Large intestine (tissue), 3 donors: ENCODE measurements around the gene SCAMP3. TPM values are rescaled to one million over a fixed set of nuclear protein-coding genes. Genes with fewer than 3 reads are reported as not detected.
A peak's percentile ranks its signal among the peaks of the same experiment; 100 is the strongest.
"Not testable (repeated sequence)": the region's sequence is repeated elsewhere in the genome, so short reads cannot be mapped to it uniquely, and the experiment has no call there.

ENCODE experiments used
- DNase-seq, 2 donors: peaks; one replicate each; pipeline versions ENCODE4 v3.0.0 to v3.0.0-alpha.2; 2013
- H3K27ac ChIP-seq: one replicate; pipeline ENCODE4 v1.5.1; 2013; ENCODE audit warnings: low read length
- H3K27me3 ChIP-seq: 2 replicates; pipeline ENCODE4 v1.6.1; 2013; ENCODE audit warnings: low read length; ENCODE audit not compliant: control insufficient read depth, insufficient read depth
- H3K36me3 ChIP-seq: 2 replicates; pipeline ENCODE4 v1.6.1; 2013; ENCODE audit warnings: low read length; ENCODE audit not compliant: control insufficient read depth, insufficient read depth
- H3K4me1 ChIP-seq: one replicate; pipeline ENCODE4 v1.6.1; 2013; ENCODE audit warnings: low read length; ENCODE audit not compliant: control insufficient read depth, insufficient read depth
- H3K4me3 ChIP-seq: one replicate; pipeline ENCODE4 v1.5.1; 2013; ENCODE audit warnings: low read length
- H3K9me3 ChIP-seq: one replicate; pipeline ENCODE4 v1.6.1; 2013; ENCODE audit warnings: mild to moderate bottlenecking, low read depth, low read length, moderate library complexity; ENCODE audit not compliant: control insufficient read depth
- WGBS: methylation state at CpG from one replicate; pipeline ENCODE4 v1.1.5; 2013; ENCODE audit warnings: low lambda C conversion rate; ENCODE audit not compliant: insufficient coverage; 5-methylcytosine and 5-hydroxymethylcytosine counted together
- polyA plus RNA-seq: library from polyadenylated mRNA; unstranded; fragments of 120-200 nt; gene quantifications from one replicate; pipeline ENCODE4 v1.2.1, GENCODE V29; 2013

Gene SCAMP3
- polyA plus RNA-seq, 1 donor: 55.5 TPM

GRCh38 chr1:155232001-155232978 lies 29.9 kb downstream of the SCAMP3 start:
- H3K36me3 ChIP-seq: peaks cover 15% of the 10 kb centered on the region
- H3K9me3 ChIP-seq, H3K27me3 ChIP-seq, H3K4me3 ChIP-seq, H3K4me1 ChIP-seq, H3K27ac ChIP-seq, DNase-seq: not testable (repeated sequence)
- no CpG with 5 or more reads among the region's 13 CpGs for WGBS

GRCh38 chr1:155231302-155231701 lies 30.9 kb downstream of the SCAMP3 start:
- not testable (repeated sequence) for H3K27ac ChIP-seq, H3K4me3 ChIP-seq, H3K9me3 ChIP-seq, DNase-seq, H3K27me3 ChIP-seq, H3K36me3 ChIP-seq, H3K4me1 ChIP-seq
- WGBS: no CpG with 5 or more reads among the region's 3 CpGs

- peak overlapping the region; percentile 61 for H3K27ac ChIP-seq
- H3K27me3 ChIP-seq: no peaks in the 10 kb centered on the region
- peak overlapping the region; percentile 62 for H3K4me3 ChIP-seq
- H3K9me3 ChIP-seq: no peaks in the 10 kb centered on the region
- 40% methylated on average over 1 of the region's 9 CpGs for WGBS
- no peaks in the 10 kb centered on the region for H3K36me3 ChIP-seq
- DNase-seq: no peak
- H3K4me1 ChIP-seq: peaks cover 8% of the 10 kb centered on the region
These were observed 34.1 kb downstream of the SCAMP3 start for GRCh38 chr1:155228096-155228427.

- WGBS: no CpG with 5 or more reads among the region's 42 CpGs
- H3K9me3 ChIP-seq: no peaks in the 10 kb centered on the region
These were observed 34.7 kb downstream of the SCAMP3 start for GRCh38 chr1:155227261-155228095.

GRCh38 chr1:155226910-155227260 lies 35.3 kb downstream of the SCAMP3 start:
- WGBS: no CpG with 5 or more reads among the region's 19 CpGs
- Histone ChIP-seq H3K27ac (peak overlapping the region; percentile 84), H3K4me3 (peak overlapping the region; percentile 62), H3K4me1 (peaks cover 8% of the 10 kb centered on the region), H3K36me3 (no peaks in the 10 kb centered on the region), H3K27me3 (no peaks in the 10 kb centered on the region), H3K9me3 (no peaks in the 10 kb centered on the region)
- peak in 1 of 2 donors; percentile 80 for DNase-seq

More at GRCh38 chr1:155227261-155228095, 34.7 kb downstream of the SCAMP3 start:
- Histone ChIP-seq H3K4me3 (peak overlapping the region; percentile 62), H3K27ac (peak overlapping the region; percentile 84), H3K4me1 (peaks cover 8% of the 10 kb centered on the region), H3K27me3 (no peaks in the 10 kb centered on the region), H3K36me3 (no peaks in the 10 kb centered on the region)
- peak; percentile 98 to 99 for DNase-seq

GRCh38 chr1:155226188-155226909 lies 35.8 kb downstream of the SCAMP3 start:
- WGBS: 0% methylated on average over 1 of the region's 7 CpGs
- peaks cover 8% of the 10 kb centered on the region for H3K4me1 ChIP-seq
- peak in 1 of 2 donors; percentile 71 for DNase-seq
- peak overlapping the region; percentile 62 for H3K4me3 ChIP-seq
- H3K9me3 ChIP-seq: no peaks in the 10 kb centered on the region
- no peaks in the 10 kb centered on the region for H3K27me3 ChIP-seq
- H3K27ac ChIP-seq: peak overlapping the region; percentile 84
- no peaks in the 10 kb centered on the region for H3K36me3 ChIP-seq

- H3K4me3 ChIP-seq, H3K27ac ChIP-seq, H3K9me3 ChIP-seq, H3K4me1 ChIP-seq, H3K27me3 ChIP-seq, DNase-seq, H3K36me3 ChIP-seq: not testable (repeated sequence)
- no CpG with 5 or more reads among the region's 8 CpGs for WGBS
These were observed 36.8 kb downstream of the SCAMP3 start for GRCh38 chr1:155225404-155225759.

- no peak for DNase-seq
- Histone ChIP-seq H3K4me1 (peaks cover 5% of the 10 kb centered on the region), H3K9me3 (no peaks in the 10 kb centered on the region), H3K36me3 (no peaks in the 10 kb centered on the region), H3K27ac (no peak overlapping the region), H3K4me3 (no peak overlapping the region), H3K27me3 (no peaks in the 10 kb centered on the region)
- WGBS: 90% methylated on average over 6 of the region's 7 CpGs
These were observed 39.1 kb downstream of the SCAMP3 start for GRCh38 chr1:155223047-155223446.

GRCh38 chr1:155220211-155220965 lies 41.8 kb downstream of the SCAMP3 start:
- not testable (repeated sequence) for H3K4me1 ChIP-seq
- WGBS: no CpG with 5 or more reads among the region's 10 CpGs
- H3K36me3 ChIP-seq: peaks cover 10% of the 10 kb centered on the region

More at GRCh38 chr1:155220211-155220965, 41.8 kb downstream of the SCAMP3 start:
- H3K4me3 ChIP-seq, H3K9me3 ChIP-seq, H3K27me3 ChIP-seq, DNase-seq, H3K27ac ChIP-seq: not testable (repeated sequence)
